KG1 (cell line): ENCODE results near the gene MFAP2.
"Not testable (repeated sequence)": the region's sequence is repeated elsewhere in the genome, so short reads cannot be mapped to it uniquely, and the experiment has no call there.

Experiments
- DNase-seq: peaks from one replicate; lab custom pipeline; 2025; lab: John Stamatoyannopoulos, UW

Gene MFAP2

DNA sequence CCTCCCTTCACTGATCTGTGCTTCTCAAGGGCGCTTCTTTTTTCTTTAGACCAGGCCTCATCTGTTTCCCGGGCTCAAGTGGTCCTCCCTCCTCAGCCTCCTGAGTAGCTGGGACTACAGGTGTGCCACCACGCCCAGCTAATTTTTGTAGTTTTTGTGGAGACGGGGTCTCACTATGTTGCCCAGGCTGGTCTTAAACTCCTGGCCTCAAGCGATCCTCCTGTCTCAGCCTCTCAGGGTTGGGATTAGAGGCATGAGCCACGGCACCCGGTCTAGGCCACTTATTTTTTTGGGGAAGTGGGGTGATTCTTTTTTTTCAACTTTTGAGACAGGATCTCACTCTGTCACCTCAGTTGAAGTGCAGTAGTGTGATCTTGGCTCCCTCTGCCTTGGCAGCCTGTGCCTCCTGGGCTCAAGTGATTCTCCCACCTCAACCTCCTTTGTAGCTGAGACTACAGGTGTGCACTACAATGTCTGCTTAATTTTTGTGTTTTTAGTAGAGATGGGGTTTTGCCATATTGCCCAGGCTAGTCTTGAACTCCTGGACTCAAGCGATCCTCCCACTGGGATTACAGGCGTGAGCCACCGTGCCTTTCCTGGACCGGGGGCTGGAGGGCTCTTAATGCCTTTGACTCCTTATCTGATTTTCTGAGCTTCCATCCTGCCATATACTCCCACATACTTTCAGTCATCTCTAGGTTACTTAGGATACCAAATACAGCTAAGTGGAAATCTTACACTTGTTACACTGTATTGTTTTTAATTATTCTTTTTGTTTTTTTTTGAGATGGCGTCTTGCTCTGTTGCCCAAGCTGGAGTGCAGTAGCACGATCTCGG lies 18.9 kb downstream of the MFAP2 start:
- DNase-seq, result no peak

DNA sequence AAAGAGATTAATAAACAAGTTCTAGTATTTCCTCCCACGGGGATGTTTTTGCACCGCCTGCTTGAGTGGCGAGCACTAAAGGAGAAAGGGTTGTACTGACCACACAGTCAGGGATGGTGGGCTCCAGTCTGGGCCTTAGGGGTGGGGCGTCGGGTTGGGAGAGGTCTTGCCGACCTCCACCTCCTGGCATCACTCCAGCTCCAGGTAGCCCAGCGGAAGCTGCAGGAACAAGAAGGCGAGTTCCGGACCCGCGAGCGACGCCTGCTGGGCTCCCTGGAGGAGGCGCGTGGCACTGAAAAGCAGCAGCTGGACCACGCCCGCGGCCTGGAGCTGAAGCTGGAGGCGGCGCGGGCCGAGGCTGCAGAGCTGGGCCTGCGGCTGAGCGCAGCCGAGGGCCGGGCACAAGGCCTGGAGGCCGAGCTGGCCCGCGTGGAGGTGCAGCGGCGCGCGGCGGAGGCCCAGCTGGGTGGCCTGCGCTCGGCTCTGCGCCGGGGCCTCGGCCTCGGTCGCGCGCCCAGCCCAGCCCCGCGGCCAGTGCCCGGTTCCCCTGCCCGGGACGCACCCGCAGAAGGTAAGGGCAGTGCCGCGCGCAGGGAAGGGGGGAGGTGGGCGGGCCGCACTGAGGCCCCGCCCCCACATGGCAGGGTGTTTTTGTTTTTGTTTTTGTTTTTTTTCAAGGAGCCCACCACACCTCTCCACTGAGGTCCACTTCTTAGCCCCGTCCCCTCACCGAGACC lies 19.7 kb downstream of the MFAP2 start:
- DNase-seq, result no peak

DNA sequence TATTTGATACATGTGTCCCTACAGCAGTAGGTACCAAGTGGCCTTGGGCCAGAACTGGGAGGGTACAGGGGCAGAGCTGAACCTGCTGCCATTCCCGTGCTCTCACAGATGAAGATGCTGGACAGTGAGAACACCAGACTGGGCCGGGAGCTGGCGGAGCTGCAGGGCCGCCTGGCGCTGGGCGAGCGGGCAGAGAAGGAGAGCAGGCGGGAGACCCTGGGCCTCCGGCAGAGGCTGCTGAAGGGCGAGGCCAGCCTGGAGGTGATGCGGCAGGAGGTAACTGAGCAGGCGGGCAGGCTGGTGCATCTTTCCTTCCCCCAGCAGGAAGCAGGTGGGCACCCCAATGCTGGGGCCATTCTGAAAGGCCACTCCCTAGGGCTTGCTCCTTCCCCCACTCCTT lies 21.9 kb downstream of the MFAP2 start:
- DNase-seq, result no peak

DNA sequence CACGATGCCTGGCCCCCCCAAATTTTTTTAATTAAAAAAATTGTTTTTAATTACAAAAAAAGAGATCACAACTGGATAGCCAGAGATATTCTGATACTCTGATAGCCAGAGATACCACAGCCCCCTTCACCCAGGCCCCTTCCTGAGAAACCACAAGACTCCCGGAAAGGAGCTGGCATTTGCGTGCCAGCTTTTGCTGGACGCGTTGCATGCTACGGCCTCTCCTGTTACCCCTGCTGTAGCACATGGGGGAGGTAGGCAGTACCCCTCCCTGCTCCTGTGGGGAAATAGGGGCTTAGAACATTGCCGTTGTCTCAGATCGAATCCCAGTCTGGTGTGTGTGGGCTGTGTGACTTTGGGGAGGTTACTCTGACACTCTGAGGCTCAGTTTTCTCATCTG lies 22.7 kb downstream of the MFAP2 start:
- no peak for DNase-seq

DNA sequence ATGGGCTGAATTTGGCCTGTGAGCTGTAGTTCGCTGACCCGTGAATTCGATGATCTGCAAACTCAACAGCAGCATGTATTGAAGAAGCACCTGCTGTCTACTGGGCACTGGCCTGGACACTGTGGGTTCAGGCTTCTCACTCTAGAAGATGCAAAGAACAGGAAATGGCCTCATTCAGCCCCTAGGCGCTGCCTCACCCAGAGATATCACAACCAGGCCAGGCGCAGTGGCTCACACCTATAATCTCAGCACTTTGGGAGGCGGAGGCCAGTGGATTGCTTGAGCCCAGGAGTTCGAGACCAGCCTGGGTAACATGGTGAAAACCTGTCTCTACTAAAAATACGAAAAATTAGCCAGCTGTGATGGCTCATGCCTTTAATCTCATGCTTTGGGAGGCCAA lies 23.6 kb downstream of the MFAP2 start:
- no peak for DNase-seq

DNA sequence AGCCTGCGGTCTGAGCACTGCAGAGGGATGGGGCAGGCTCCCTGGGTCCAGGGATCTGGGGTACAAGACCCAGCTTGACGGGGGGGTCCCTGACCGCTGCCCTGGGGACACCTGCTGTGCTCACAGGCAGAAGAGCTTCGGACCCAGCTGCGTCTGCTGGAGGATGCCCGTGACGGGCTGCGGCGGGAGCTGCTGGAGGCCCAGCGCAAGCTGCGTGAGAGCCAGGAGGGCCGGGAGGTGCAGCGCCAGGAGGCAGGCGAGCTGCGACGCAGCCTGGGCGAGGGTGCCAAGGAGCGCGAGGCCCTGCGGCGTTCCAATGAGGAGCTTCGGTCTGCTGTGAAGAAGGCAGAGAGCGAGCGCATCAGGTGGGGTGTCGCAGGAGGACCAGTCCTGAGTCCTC lies 25.2 kb downstream of the MFAP2 start:
- no peak for DNase-seq

DNA sequence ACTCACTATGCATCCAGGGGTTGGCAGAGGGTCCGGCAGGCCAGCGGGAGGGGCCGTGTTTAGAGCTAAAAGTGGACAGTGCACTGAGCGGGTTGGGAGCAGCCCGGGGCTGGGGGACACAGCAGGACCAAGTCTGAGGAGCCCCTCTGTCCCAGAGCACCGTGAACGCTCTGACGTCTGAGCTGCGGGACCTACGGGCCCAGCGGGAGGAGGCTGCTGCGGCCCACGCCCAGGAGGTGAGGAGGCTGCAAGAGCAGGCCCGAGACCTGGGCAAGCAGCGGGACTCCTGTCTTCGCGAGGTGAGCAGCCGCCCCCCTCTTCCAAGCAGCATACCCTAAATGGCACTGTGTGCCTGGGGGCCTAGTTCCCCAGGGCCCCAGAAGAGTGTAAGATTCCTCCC lies 25.8 kb downstream of the MFAP2 start:
- no peak for DNase-seq

DNA sequence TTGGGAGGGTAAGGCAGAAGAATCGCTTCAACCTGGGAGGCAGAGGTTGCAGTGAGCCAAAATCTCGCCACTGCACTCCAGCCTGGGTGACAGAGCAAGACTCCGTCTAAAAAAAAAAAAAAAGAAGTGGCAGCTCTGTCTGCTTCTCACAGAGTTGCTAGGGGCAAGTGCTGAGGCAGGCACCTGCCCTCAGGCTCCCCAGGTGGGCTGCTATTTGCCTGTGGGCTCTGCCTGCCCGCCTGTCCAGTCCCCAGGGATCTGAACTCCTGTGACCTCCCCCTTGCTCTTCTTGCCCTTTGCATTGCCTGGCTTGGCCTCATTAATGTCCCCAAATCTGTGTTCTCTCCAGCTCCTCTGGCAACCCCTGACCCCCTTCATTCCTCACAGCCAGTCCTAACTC lies 28.0 kb downstream of the MFAP2 start:
- not testable (repeated sequence) for DNase-seq

DNA sequence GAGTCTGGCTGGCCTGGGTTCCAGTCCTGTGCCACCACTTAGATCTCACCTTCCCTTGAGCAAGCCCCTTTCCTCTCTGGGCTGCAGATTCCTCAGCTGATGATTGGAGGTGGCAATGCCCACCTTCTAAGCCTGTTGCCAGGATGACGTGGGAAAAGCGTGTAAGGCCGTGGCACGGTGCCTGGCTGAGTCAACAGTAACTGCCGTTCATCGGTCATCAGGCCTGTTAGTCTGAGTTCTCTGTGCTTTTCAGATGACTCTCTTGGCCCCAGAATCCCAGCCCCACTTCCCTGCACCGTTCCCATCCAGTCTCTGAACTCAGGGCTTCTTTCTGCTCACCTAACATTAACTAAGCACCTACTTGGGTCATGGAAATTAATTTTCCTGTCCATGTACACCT lies 31.4 kb downstream of the MFAP2 start:
- DNase-seq, result not testable (repeated sequence)

DNA sequence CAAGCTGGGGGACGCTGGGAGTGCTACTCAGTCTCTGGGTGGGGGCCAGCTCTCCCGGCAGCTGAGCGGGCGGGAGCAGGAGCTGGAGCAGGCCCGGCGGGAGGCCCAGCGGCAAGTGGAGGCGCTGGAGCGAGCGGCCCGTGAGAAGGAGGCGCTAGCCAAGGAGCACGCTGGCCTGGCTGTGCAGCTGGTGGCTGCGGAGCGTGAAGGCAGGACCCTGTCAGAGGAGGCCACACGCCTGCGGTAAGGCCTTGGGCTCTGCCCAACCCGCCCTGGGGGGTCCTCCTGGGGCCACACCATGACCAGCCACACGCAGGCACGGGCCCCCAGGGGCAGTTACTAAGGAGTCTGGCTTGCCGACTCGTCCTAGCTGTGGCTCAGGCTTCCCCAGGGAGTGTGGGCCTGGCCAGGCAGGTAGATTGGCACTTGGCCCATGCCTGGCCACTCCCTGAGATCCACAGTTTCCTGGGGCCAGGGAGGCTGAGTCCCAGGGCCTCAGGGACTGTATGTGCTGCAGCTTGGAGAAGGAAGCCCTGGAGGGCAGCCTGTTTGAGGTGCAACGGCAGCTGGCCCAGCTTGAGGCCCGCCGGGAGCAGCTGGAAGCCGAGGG lies 32.0 kb downstream of the MFAP2 start:
- DNase-seq, result not testable (repeated sequence)

DNA sequence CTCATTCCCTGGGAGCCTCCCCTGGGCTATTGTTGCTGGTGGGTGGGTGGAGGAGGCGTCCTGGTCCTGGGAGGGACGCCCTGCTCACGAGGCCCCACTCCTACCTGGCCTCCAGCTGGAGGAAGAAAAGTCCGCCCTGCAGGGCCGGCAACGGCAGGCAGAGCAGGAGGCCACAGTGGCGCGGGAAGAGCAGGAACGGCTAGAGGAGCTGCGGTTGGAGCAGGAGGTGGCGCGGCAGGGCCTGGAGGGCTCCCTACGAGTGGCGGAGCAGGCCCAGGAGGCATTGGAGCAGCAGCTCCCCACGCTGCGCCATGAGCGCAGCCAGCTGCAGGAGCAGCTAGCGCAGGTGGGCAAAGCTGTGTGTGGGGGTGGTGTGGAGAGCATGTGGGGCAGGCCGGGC lies 33.8 kb downstream of the MFAP2 start:
- DNase-seq, result no peak

DNA sequence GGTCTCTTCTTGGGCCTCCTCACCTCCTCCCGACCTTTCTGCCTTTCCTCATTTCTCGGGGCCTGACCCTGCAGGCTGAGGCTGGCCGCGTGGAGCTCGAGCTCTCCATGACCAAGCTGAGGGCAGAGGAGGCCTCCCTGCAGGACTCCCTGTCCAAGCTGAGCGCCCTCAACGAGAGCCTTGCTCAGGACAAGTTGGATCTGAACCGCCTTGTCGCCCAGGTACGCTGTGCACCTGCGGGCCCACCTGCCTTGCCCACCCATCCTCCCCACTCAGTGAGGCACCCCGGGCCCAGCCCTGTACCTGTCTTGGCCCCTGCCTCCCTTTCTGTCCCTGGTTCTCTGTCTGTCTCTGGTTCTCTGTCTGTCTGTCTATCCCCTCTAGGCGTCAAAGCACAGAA lies 34.2 kb downstream of the MFAP2 start:
- DNase-seq, result not testable (repeated sequence)

DNA sequence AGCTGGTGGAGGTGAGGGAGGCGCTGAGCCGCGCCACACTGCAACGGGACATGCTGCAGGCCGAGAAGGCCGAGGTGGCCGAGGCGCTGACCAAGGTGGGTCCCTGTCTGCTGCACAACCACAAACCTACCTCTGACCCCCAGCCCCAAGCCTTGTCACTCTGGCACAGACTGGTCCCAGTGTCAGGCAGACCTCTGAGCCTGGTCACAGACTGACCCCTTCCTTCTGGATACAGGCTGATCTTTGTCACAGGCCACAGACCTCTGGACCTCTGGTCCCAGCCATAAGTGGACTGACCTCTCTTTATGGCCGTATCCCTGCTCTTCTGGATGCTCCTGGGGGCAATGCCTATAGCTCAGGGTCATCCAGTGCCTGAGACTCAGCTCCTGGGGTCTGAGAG lies 34.9 kb downstream of the MFAP2 start:
- not testable (repeated sequence) for DNase-seq

DNA sequence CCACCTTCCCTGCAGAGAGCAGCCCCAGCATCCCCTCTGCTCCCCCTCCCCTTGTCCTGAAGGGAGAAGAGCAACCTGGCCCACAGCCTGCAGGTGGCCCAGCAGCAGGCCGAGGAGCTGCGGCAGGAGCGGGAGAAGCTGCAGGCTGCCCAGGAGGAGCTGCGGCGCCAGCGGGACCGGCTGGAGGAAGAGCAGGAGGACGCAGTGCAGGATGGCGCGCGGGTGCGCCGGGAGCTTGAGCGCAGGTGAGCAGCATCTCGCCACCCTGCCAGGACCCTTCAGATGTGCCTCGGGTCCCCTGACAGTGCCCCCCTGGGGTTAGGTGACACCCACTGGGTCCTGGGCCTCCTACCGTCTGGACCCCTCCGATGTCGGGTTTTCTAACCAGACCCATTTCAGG lies 36.4 kb downstream of the MFAP2 start:
- DNase-seq, result no peak

DNA sequence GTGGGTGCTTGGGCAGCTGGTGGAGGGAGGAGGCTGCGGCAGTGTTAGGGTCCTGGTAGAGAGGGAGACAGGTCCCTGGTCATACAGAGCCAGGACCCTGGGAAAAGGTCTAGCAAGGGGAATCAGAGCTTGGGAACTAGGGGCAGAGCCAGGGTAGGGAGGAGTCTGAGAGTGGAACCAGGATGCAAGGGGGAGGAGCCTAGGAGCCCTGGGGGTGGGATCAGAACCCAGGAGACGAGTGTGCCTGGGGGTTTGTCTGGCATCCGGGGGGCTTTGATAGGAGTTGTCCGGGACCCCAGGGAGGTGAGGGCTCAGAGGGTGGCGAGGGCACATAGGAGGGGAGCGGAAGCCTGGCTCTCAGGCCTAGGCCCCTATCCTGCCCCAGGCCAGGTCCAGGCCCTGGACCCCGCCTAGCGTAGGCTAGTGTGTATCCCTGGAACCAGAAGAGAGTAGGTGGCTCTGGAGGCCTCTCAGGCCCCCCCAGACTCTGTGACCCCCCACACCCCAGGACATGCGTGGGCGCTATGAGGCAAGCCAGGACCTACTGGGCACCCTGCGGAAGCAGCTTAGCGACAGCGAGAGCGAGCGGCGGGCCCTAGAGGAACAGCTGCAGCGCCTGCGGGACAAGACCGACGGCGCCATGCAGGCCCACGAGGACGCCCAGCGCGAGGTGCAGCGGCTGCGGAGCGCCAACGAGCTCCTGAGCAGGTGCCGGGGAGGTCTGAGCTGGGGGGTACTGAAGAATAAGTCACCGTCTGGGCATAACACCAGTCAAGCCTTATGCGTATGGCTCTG lies 40.8 kb downstream of the MFAP2 start:
- not testable (repeated sequence) for DNase-seq

DNA sequence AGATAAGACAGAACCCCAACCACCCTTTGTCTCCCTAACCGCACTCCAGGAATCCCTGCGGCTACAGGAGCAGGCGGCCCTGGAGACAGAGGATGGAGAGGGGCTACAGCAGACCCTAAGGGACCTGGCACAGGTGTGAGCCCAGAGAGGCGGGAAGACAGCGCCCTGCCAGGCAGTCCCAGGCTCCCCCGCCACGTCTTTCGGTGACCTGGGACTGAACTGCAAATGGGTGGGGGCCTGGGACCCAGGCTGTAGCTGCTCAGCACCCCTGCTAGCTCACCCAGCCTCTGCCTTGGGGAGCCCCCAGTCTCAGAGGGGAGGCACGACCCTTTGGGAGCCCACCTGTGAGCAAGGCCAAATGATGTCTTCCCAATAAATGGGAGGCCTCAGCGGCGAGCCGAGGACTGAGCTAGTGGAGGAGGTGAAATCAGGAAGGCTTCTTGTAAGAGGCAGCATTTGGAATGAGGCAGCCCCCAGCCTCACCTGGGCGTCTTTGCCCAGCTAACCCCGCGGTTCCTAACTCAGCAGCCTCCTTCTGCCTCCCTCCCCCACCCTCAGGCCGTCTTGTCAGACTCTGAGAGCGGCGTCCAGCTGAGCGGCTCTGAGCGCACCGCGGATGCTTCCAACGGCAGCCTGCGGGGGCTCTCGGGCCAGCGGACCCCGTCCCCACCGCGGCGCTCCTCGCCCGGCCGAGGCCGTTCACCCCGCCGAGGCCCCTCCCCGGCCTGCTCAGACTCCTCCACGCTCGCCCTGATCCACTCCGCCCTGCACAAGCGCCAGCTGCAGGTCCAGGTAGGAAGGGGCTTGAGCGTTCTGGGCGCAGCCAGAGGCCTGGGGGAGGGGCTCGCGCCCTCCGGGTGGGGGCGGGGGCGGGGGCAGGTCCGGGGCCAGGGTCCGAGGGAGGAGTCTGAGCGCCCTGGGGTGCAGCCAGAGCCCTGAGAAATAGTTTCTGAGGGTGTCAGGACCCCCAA lies 41.8 kb downstream of the MFAP2 start:
- no peak for DNase-seq

DNA sequence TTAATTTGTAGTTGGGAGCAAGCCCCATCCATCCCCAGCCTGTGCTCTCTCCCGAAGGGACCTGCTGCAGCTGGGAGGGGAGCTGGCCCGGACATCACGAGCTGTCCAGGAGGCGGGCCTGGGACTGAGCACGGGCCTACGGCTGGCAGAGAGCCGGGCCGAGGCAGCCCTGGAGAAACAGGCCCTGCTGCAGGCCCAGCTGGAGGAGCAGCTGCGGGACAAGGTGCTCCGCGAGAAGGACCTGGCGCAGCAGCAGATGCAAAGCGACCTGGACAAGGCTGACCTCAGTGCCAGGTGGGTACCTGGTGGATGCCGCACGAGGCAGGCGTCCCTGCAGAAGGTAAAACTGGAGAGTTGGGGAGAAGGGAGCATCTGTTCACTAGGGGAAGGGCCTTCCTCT lies 43.8 kb downstream of the MFAP2 start:
- not testable (repeated sequence) for DNase-seq

DNA sequence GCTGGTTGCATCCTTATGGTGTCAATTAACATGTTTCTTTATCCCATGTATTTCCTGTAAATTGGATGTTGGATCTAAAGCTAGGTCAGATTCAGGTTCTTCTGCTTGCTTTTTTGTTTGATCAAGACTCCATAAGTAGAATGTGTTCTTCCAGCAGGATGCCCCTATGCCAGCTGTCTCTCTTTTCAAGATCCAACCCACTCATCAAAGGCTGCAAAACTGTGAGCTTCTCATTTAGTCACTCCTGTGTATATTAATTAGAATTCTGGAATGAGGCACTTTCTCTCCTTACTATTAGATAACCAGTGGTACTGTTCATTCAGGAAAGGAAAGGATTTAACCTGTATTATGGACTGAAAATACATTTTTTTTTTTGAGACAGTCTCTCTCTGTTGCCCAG lies 46.5 kb downstream of the MFAP2 start:
- DNase-seq, result not testable (repeated sequence)

DNA sequence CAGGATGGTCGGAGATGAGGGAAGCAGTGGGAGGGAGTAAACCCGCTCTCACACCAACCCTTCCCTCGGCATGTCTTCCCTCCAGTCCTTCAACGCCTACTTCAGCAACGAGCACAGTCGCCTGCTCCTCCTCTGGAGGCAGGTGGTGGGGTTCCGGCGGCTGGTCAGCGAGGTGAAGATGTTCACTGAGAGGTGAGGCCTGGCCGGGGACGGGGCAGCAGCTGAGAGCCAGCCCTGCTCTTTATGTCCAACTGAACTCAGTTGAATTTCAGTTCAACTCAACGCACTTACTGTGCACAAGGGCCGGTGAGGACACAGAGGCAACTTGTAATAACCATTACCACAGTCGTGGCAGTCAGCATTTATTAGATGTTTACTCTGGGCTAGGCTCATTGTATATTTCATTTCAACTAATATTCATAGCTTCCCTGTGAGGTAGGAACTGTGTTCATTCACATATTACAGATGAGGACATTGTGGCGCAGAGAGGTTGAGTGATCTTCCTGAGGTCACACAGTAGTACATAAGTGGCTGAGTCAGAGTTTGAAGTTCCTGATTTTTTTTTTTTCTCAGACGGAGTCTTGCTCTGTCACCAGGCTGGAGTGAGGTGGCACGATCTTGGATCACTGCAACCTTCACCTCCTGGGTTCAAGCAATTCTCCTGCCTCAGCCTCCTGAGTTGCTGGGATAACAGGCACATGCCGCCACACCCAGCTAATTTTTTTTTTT lies 49.0 kb downstream of the MFAP2 start:
- DNase-seq, result not testable (repeated sequence)
